DMS153 treated with DMSO at 0.1 percent for 48 hours (cell line): Measurements from ENCODE around the gene SRSF11.

Experiments used
- DNase-seq: peaks from one replicate; lab custom pipeline; 2025; ENCODE audit not compliant: unreplicated experiment; lab: John Stamatoyannopoulos, UW

SRSF11 gene

DNA sequence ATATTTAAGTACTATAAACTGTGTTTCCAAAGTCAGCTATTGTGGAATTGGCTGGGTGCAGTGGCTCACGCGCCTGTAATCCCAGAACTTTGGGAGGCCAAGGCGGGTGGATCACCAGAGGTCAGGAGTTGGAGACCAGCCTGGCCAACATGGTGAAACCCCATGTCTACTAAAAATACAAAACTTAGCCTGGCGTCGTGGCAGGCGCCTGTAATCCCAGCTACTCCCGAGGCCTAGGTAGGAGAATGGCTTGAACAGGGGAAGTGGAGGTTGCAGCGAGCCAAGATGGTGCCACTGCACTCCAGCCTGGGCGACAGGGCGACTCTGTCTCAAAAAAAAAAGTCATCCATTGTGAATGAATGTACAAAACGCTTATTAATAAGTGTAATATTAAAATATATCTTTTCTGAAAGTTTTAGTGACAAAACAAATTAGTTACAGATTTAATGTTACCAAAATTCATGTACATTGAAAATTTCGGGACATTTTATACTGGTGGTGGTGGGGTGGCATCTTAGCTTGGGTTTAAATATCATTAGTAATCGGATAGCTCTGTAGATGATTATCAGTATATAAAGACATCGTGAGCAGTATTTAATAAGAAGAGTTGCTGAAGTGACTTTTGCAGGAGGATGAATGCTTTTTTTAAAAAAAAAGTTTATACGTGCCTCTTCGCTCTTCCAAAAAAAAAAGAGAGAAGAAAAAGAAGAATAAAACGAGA, 503 bp upstream of the SRSF11 start:
- DNase-seq = no peak

DNA sequence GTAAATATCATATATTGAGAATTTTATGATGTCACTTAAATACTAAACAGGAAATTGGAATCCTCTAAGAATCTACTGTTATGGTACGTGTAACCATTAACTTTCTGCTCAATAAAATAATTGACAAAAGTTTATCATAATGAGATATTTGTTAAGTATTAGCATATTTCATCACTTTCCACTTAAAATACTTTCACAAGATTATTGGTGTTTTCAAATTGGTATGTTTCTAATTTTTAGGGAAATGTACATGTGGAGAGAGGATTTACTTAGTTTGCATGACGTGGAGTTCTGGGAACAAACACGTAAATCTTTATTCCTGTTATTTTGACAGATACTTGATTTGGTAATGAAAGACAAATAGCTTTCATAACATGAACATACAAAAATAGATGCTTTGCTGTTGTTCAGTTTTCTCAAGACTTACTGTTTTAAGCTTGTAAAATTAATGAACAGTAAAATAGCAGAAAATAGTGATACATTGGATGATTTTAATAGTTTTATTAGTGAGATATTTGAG, 1.6 kb downstream of the SRSF11 start:
- DNase-seq = no peak

DNA sequence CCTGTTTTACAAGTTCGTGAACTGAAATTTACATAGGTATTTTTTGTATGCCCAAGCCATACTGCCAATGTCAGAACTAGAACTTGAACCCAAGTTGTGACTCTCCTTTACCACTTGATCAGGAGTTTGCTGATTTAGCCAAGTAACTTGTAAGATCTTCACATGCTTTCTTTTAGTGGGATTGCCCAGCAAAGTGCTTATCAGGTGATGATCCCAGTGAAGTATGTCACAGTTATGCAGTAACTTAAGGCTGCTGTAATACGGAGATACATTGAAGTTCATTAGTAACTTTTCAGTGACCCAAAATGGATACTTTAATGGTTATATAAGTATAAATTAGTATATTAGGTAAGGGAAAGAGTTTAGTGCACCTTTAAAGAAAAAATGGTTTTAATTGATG, 3.8 kb downstream of the SRSF11 start:
- no peak for DNase-seq

DNA sequence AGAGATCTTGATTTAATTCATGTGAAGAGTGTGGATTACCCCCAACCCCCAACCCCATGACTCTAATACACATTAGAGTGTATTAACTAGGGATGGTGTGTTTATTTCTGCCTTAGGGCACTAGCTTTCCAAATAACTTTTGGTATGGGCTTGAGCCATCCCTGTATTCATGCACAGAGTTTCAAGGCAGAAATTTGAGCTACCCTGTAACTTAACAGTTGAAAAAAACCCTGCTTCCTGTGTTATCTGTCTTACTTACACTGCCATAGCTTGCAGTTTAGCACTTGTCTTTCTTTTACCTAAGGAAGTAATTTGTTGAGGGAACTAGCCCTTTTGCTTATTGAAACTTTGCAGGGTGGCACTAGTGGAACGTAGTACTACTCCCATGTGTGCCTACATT, 6.3 kb downstream of the SRSF11 start:
- DNase-seq = no peak

DNA sequence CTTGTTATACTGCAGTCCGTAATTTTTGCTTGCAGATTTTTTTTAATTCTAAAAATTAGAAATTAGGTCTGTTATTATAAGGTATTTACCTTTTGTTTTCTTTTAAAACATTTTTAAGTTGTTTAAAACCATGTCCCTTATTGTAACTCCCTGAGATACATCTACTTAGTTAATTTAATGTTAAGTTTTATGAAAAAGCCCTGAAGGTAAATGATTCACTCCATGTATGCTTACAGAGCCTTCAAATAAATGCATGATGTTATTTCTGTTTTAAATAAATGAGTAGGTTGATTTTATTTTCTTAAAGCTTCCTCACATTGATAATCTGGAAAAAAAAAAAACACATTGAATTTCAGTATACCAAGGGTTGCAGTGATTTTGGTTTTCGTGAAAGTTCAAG, 7.5 kb downstream of the SRSF11 start:
- DNase-seq = no peak

DNA sequence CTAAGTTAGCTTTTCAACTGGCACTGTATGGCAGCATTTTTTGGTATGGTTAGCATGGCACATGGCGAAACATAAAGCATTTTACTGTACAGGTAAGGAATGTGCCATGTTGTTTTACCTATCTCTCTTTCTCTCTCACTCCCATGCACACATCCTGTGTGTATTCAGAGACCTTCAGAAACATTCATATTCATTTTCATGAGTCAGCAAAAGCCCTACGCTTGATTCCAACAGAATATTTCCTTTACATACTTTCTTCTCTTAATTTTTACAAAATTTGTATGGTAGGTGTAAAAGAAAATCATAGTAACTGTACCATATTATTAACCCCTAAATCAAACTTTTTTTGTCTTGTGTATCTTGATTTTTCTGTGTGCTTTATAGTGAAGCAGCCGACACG, 10.3 kb downstream of the SRSF11 start:
- no peak for DNase-seq

DNA sequence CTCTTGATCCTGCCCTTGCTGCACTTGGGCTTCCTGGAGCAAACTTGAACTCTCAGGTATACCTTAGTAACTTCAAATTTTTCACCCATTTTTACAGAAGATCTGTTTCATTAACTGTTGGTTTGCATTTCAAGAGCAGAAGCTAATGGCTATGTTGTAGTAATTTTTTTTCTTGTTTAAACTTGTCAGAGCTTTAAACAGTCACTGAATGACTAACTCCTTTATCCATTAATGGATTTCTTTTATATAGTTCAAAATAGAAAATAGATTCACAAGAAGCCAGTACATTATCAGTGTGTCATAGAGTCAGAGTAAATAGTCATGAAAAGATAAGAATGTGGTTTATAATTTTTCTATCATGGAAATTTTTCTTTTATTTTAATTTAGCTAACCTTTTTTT, 13.6 kb downstream of the SRSF11 start:
- DNase-seq = no peak

DNA sequence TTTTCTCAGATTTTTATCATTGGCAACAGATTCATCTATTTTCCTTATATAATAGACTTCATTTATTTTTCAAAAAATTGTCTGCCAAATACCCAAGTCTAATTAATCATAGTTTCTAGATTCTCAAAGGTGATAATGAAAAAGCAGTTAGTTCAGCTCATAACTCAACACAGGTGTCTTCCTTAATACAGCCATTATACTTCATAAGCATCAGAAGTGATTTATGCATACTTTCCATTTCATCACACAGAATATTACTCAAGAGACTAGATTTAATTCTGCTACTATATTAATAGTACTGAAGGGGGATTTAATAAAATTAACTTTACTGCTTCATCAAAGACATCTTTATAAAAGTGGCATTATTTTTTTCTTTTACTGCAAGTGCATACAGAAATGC, 18.8 kb downstream of the SRSF11 start:
- DNase-seq = no peak

DNA sequence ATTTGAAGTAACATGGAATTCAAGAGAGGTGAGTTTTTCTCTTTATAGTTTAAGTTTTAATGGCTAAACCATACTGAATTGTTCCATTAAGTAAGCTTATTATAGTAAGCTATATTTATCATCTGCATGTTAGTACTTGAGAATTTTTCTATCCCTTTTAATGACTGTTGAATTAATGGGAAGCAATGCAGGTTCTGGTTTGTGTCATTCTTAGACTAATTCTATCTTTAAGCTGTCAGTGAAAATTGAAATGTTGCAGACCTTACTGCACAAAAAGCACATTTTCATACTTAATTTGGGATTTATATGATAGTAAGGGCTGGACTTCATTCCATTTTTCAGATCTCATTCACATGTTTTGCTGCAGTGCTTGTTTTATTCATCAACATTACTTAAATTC, 25.9 kb downstream of the SRSF11 start:
- no peak for DNase-seq

DNA sequence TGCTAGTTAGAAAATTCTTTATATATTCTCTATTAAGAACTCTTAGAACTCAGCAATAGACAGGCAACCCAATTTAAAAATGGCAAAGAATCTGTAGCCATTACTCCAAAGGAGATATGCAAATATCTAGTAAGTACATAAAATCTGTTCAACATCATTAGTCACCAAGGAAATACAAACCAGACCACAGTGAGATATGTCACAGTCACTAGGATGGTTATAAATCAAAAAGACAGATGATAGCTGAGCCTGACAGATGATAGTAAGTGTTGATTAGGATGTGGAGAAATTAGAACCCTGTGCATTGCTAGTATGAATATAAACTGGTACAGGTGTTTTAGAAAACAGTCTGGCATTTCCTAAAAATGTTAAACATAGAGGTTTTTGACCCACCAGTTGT, 26.6 kb downstream of the SRSF11 start:
- DNase-seq = no peak

DNA sequence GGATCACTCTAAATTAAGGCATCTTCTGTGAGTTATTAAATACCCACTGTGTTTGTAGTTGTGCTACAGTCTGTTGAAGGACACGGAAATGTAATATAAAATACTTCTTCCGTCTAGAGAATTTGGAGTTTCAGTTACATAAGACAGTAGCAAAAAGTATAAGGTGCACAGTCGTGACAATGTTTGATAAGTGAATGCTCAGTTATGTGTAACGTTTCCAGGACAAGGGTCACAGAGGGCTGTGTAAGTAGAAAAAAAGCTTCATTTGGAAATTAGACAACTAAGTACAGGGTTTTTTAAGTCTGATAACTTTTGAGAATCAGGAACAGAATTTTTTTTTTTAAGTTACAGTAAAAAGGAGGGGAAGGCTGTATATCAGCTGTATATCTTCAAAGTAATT, 27.5 kb downstream of the SRSF11 start:
- DNase-seq = no peak

DNA sequence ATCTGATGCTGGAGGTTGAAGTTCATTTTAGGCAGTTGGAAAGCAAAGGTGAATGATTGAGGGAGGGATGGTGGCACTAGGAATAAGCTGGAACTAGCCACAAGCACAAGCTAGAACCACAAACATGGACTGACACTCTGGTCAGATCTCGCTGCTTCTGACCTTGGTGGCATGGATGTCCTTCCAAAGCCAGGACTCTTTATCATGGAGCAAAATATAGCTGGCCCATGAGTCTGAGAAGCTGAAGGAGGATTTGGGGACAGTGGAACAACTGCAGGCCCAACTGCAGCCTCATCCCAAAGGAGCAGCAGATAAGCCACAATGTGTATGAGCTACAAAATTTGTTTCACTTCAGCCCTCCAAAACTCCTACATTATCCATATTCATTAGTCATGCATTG, 35.5 kb downstream of the SRSF11 start:
- DNase-seq = no peak

DNA sequence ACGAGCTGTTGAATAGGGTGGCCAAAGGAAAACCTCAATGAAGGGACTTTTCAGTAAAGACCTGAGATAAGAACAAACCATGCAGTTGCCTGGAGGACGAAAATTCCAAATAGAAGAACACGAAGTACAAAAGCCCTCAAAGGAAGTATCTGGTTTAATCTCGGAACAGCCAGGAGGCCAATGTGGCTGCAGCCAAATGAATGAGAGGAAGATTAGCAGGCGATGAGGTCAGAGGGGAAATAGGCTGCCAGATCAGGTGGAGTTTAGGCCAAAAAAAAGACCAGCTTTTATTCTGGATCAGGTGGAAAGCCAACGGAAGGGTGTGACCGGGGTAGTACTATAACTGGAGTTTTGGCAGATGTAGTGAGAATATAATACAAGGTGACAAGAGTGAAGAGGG, 43.7 kb downstream of the SRSF11 start:
- no peak for DNase-seq

DNA sequence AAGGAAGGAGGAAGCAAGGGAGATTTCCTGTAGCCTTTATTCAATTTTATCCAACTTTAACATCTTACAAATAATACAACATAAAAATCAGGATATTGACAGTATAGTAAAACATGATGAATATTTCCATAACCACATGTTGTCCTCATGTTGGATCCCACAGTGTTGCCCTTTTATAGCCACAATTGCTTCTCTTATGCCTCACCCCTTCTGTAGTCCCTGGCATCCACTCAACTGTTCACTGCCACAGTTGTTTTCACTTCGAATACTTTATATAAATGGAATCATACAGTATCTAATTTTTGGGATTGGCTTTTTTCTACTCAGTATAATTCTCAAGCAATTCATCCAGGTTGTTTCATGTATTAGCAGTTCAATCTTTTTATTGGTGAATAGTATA, 44.8 kb downstream of the SRSF11 start:
- DNase-seq = no peak

DNA sequence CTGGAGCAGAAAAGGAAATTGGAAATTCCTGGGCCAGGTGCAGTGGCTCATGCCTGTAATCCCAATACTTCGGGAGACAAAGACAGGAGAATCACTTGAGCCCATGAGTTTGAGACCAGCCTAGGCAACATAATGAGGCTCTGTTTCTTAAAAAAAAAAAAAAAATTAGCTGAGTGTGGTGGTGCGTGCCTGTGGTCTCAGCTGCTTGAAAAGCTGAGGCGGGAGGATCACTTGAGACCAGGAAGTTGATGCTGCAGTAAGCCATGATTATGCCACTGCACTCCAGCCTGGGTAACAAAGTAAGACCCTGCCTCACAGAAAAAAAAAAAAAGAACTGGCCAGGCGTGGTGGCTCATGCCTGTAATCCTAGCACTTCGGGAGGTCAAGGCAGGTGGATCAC, 56.7 kb downstream of the SRSF11 start:
- no peak for DNase-seq

DNA sequence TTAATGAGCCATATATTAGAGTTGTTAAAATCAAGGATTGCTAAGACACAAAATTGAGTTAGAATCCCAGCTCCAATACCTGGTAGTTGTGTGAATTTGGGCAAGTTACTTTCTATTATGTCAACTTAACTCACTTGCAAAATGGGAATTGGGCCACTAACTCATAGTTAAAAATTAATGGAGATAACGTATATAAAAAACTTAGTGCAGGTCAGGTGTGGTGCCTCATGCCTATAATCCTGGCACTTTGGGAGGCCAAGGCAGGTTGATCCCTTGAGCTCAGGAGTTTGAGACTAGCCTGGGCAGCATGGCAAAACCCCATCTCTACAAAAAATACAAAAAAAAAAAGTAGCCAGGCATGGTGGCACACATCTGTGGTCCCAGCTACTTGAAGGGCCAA, 57.5 kb downstream of the SRSF11 start:
- DNase-seq = no peak

DNA sequence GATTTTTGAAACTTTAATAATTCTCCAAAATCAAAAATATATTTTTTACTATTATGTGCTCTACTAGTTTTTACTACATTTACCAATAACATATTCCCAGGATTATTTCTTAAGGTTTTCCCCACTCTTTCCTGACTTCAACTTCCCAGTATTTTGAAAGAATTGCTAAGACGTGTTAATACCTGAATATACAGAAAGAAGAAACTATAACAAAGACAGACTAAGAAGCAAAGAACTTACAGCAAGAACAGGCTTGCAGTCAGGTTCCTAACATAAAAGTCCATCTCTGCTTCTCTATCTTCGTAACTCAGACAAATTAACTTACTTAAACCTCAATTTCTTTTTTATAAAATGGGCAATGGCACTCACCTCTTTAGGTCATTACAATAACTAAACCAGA, 63.2 kb downstream of the SRSF11 start:
- DNase-seq = no peak

DNA sequence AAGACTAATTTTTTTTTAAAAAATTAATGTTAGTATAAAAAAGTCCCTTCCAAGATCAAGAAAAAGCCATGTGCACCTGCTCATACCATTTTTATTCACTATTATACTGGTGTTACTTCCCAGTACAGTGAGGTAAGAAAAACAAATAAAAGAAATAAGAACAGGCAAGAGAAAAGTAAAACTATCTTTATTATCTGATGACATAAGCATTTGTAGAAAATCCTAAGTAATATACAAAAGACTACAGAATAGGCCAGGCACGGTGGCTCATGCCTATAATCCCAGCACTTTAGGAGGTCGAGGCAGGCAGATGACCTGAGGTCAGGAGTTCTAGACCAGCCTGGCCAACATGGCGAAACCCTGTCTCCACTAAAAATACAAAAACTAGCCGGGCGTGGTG, 65.3 kb downstream of the SRSF11 start:
- no peak for DNase-seq

DNA sequence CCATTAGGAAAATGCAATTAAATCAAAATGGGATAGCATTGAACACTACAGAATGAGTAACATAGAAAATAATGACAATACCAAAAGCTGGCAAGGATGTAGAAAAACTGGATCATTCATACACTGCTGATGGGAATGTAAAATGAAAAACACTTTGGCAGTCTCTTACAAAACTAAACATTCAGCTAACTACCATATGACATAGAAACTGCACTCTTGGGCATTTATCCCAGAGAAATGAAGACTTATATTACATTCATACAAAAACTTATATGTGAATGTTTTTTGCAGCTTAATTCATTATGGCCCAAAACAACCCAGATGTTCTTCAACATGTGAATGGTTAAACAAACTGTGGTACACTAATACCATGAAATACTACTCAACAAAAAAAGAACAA, 67.0 kb downstream of the SRSF11 start:
- no peak for DNase-seq

DNA sequence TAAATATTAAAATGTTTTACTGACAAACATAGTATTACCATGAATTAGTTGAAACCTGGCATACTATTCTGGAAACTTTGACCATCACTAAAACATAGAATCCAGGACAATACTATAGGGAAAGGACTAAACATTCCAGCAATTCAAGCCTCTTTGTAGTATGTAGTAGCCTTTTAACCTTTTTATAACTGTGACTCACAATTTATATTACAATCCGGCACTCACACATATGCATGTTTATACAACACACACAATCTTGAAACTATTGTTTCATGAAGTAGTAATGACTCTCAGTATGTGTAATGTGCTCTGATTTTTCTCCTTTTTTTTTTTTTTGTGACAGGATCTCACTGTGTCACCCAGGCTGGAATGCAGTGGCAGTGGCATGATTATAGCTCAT, 69.0 kb downstream of the SRSF11 start:
- no peak for DNase-seq

DNA sequence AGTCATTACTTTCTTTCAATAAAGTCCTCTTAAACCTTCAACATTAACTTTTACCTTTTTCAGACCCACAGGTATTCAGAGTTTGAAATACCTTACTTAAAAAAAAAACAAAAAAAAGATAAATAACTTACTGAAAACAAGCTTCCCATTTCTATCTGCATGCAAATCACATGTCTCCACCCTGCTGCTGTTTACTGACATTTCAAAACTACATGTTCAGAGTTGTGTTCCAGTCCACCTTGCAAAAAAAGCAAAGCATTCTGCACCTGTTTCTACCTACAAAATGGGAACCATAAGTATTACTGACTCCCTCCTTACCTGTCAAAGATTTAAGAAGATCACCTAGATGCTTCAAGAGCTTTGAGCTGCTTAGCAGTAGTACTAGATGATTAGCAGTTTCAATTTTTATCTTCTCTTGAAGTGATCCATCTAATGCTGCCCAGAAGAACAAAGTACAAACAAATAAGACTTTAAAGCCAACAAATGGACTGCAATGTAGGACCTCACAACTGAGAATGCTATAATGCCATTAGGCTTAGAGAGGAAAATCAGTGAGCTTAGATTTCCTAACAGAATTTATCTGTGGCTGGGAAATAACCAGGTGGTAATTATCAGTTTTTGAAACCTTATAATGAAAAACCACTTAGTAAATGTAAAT, 72.1 kb downstream of the SRSF11 start:
- DNase-seq = no peak

DNA sequence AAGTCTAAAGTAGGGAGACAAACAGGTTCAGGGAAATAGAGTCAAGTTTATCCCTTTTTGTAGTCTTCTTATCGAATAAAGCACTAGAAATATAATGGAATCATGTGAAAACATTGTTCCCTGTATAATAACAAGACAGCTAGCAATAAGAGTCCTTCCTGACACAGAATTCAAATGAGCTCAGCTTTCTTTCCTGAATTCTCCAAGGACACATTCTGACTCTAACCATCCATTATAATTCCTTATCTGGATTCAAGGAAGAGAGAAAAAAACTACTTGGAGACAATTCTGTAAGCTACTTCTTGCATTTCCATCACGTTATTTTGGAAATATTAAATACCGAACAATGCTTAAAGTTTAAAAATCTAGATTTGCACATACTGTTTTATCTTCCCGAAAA, 74.6 kb downstream of the SRSF11 start:
- DNase-seq = no peak

DNA sequence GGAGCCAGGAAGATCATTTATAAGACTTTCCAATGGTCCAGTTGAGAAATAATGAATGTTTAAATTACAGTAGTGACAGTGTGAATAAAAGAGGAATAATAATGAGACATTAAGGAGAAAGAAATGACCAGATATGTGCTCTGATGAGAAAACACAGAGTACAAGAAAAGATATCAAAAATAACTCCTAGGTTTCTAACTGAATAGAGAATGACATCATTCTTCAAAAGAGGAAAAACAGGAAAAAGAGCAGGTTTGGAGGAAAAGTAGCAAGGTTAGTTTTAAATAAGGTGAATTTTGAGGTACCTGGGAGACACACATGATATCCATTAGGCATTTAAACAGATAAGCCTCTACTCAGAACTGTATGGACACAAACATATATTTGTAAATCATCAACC, 78.3 kb downstream of the SRSF11 start:
- no peak for DNase-seq
